PC-9 (cell line): Measurements from ENCODE around the gene ALLC. TPM values are rescaled to one million over a fixed set of nuclear protein-coding genes. Genes with fewer than 3 reads are reported as not detected.

Experiments used
- BruUV-seq: library from RNA; stranded (reverse); fragments of 400-500 nt; replicated peaks from 2 replicates; lab custom pipeline; 2021; lab: Mats Ljungman, UMichigan
- CTCF ChIA-PET: fragments of 300-600 bp; sonication (Branson Sonifier 250); formaldehyde crosslinking; loops from one replicate; lab custom pipeline; 2022; ENCODE audit warnings: antibody characterized with exemption; lab: Charles Lee
- POLR2A ChIA-PET: fragments of 300-600 bp; sonication (Branson Sonifier 250); formaldehyde crosslinking; loops from one replicate; lab custom pipeline; 2022; ENCODE audit warnings: antibody characterized with exemption; ENCODE audit not compliant: unreplicated experiment; lab: Charles Lee
- DNase-seq, 2 experiments: peaks; one replicate each; pipeline versions ENCODE4 v3.0.0 to v3.0.0-alpha.2; 2015 to 2022; ENCODE audit warnings: mixed read lengths in 1 of 2
- H2AFZ ChIP-seq: fragments of 200-600 bp; sonication (generic); 2 replicates; pipeline ENCODE4 v1.8.1; 2017; ENCODE audit warnings: antibody characterized with exemption
- H3F3A ChIP-seq: fragments of 200-600 bp; sonication (generic); 2 replicates; pipeline ENCODE4 v1.8.1; 2017; ENCODE audit warnings: antibody characterized with exemption, mild to moderate bottlenecking, low read depth; ENCODE audit not compliant: insufficient read depth
- H3K27ac ChIP-seq: fragments of 200-600 bp; sonication (generic); 2 replicates; pipeline ENCODE4 v1.6.1; 2016; ENCODE audit warnings: mixed run types
- H3K27me3 ChIP-seq: fragments of 200-600 bp; sonication (generic); 2 replicates; pipeline ENCODE4 v1.6.1; 2016; ENCODE audit warnings: low read depth, mixed run types; ENCODE audit not compliant: insufficient read depth
- H3K36me3 ChIP-seq: fragments of 200-600 bp; sonication (generic); 2 replicates; pipeline ENCODE4 v1.6.1; 2016; ENCODE audit warnings: low read depth, mixed run types
- H3K4me1 ChIP-seq: fragments of 200-600 bp; sonication (generic); replicated peaks from 2 replicates; pipeline ENCODE4 v1.6.1; 2016; ENCODE audit warnings: mixed run types; ENCODE audit not compliant: insufficient read depth
- H3K4me2 ChIP-seq: fragments of 200-600 bp; sonication (generic); 2 replicates; pipeline ENCODE4 v1.6.1; 2017; ENCODE audit warnings: mixed run types
- H3K4me3 ChIP-seq: fragments of 200-600 bp; sonication (generic); 2 replicates; pipeline ENCODE4 v1.6.1; 2016; ENCODE audit warnings: mixed run types
- H3K79me2 ChIP-seq: fragments of 200-600 bp; sonication (generic); 2 replicates; pipeline ENCODE4 v1.6.1; 2017; ENCODE audit warnings: low read depth, mixed run types
- H3K9me2 ChIP-seq: fragments of 200-600 bp; sonication (generic); 2 replicates; pipeline ENCODE4 v1.8.1; 2017; ENCODE audit warnings: mild to moderate bottlenecking; ENCODE audit not compliant: insufficient read depth
- H3K9me3 ChIP-seq: fragments of 200-600 bp; sonication (generic); 2 replicates; pipeline ENCODE4 v1.8.1; 2016; ENCODE audit warnings: low read depth; ENCODE audit not compliant: insufficient read depth
- H4K20me1 ChIP-seq: fragments of 200-600 bp; sonication (generic); 2 replicates; pipeline ENCODE4 v1.8.1; 2017; ENCODE audit not compliant: insufficient read depth
- EZH2 ChIP-seq: fragments of 200-600 bp; sonication (generic); IDR thresholded peaks from 2 replicates; pipeline ENCODE4 v1.8.0; 2017; ENCODE audit warnings: antibody characterized with exemption, low read depth
- intact Hi-C: fragments of 100-400 bp; cut with micrococcal nuclease; formaldehyde crosslinking; loops from one replicate; pipeline ENCODE4 v1.10.0; 2022; ENCODE audit not compliant: unreplicated experiment
- total RNA-seq: library from RNA; stranded (reverse); gene quantifications from 2 replicates; pipeline ENCODE4 v1.2.3, GENCODE V29; 2021
- TF ChIP-seq, protein P1 (sequence below): fragments of 200-600 bp; sonication (generic); conservative IDR thresholded peaks from 2 replicates; pipeline ENCODE4 v1.6.1; 2017; ENCODE audit warnings: mixed run types, antibody characterized with exemption, mild to moderate bottlenecking, moderate library complexity

The ALLC gene
- total RNA-seq, 1 experiment from 2014 or later = not detected

DNA sequence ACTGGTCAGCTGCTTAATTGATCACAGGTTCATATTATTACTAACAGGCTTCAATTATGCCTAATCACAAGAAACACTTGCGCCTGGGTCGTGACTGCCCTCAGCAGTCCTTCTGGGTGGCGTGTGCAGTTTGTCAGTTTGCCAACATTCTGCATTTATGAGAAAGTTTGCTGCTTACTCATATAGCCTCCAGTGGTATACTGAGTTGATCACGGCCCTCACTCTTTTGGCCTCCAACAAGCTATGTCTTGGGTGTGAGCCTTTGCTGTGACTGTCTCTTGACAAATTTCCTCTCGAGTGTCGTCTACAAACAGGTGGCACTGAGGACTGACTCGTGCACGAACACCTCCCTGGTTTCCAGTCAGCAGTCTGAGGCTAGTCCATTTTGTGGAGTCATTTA is 72.6 kb downstream of the ALLC start:
- Histone ChIP-seq H3K79me2 (no peaks in the 10 kb centered on the region), H3K4me3 (no peak overlapping the region), H3K27me3 (peaks cover 95% of the 10 kb centered on the region), H3K4me2 (no peak overlapping the region), H3K4me1 (no peaks in the 10 kb centered on the region), H3K27ac (no peak overlapping the region), H3K9me3 (no peaks in the 10 kb centered on the region), H3K36me3 (no peaks in the 10 kb centered on the region), H3K9me2 (no peaks in the 10 kb centered on the region), H2AFZ (no peak overlapping the region), H4K20me1 (no peaks in the 10 kb centered on the region), H3F3A (no peaks in the 10 kb centered on the region)
- peak in 1 of 2 experiments; percentile 46 for DNase-seq
- TF ChIP-seq, protein P1, sequence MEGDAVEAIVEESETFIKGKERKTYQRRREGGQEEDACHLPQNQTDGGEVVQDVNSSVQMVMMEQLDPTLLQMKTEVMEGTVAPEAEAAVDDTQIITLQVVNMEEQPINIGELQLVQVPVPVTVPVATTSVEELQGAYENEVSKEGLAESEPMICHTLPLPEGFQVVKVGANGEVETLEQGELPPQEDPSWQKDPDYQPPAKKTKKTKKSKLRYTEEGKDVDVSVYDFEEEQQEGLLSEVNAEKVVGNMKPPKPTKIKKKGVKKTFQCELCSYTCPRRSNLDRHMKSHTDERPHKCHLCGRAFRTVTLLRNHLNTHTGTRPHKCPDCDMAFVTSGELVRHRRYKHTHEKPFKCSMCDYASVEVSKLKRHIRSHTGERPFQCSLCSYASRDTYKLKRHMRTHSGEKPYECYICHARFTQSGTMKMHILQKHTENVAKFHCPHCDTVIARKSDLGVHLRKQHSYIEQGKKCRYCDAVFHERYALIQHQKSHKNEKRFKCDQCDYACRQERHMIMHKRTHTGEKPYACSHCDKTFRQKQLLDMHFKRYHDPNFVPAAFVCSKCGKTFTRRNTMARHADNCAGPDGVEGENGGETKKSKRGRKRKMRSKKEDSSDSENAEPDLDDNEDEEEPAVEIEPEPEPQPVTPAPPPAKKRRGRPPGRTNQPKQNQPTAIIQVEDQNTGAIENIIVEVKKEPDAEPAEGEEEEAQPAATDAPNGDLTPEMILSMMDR = no peak
- no peak for TF ChIP-seq EZH2
- ChIA-PET CTCF (no interaction called here), POLR2A (no interaction called here)
- no TSS peak for BruUV-seq
- intact Hi-C loops = no loop called here

DNA sequence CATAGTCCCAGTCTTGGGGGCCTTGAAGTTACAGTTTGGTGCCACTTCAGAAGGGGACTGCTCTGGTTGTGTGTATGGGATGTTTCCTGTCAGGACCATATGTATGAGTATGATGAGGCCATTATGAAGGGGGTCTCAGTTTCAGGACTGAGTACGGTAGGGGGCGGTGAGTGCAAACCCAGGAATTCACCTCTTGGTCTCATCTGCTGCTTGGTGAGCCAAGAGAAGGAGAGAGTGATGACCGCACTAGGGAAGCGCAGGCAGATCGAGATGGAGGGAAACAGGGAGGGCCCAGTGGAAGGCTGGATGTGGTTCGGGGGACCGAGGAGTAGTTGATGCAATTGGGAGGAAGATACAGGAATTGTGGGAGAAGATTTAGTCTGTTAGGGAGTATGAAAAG is 73.8 kb downstream of the ALLC start:
- Histone ChIP-seq H4K20me1 (no peaks in the 10 kb centered on the region), H3K4me3 (no peak overlapping the region), H3F3A (no peaks in the 10 kb centered on the region), H2AFZ (no peak overlapping the region), H3K9me3 (no peaks in the 10 kb centered on the region), H3K79me2 (no peaks in the 10 kb centered on the region), H3K36me3 (no peaks in the 10 kb centered on the region), H3K27me3 (peaks cover 95% of the 10 kb centered on the region), H3K9me2 (no peaks in the 10 kb centered on the region), H3K27ac (no peak overlapping the region), H3K4me2 (no peak overlapping the region), H3K4me1 (no peaks in the 10 kb centered on the region)
- intact Hi-C loops = no loop called here
- DNase-seq = no peak
- no TSS peak for BruUV-seq
- CTCF ChIA-PET = no interaction called here
- POLR2A ChIA-PET = no interaction called here
- TF ChIP-seq, protein P1 = no peak
- no peak for TF ChIP-seq EZH2

DNA sequence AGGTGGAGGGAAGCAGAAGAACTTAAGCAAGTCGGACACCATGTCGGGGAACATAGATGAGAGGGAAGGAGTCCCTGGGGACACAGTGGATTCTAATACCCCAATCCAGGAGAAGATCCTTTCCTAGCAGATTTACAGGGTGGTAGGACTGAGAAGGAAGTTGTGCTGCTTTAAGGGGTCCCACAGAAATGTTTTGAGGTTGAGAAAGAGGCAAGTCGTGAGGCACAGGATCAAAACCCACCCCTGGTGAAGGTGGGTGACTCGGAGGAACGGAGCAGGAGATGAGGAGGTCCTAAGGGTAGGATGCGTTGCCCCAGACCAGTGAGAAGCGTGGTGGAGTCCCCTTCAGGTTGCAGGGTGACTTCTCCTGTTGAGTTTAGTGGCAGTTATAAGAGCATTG is 78.1 kb downstream of the ALLC start:
- H3K27me3 ChIP-seq = peaks cover 88% of the 10 kb centered on the region
- H3K9me2 ChIP-seq = no peaks in the 10 kb centered on the region
- POLR2A ChIA-PET = no interaction called here
- no peak overlapping the region for H3K4me3 ChIP-seq
- intact Hi-C loops = no loop called here
- DNase-seq = no peak
- H3K4me2 ChIP-seq = no peak overlapping the region
- BruUV-seq = no TSS peak
- H3K79me2 ChIP-seq = no peaks in the 10 kb centered on the region
- no peaks in the 10 kb centered on the region for H3K4me1 ChIP-seq
- CTCF ChIA-PET = no interaction called here
- no peaks in the 10 kb centered on the region for H3K9me3 ChIP-seq
- no peak overlapping the region for H3K27ac ChIP-seq
- TF ChIP-seq, protein P1 = no peak
- TF ChIP-seq EZH2 = no peak
- no peaks in the 10 kb centered on the region for H4K20me1 ChIP-seq
- no peaks in the 10 kb centered on the region for H3F3A ChIP-seq
- H2AFZ ChIP-seq = no peak overlapping the region
- H3K36me3 ChIP-seq = no peaks in the 10 kb centered on the region
